CD4-positive, alpha-beta T cell treated with Interleukin-21 for 1 hour (primary cell): ENCODE results near the gene CRIM1.
"Not testable (repeated sequence)": the region's sequence is repeated elsewhere in the genome, so short reads cannot be mapped to it uniquely, and the experiment has no call there.

Source experiments
- DNase-seq: peaks from one replicate; pipeline ENCODE4 v3.0.0-alpha.2; 2020

The CRIM1 gene

DNA sequence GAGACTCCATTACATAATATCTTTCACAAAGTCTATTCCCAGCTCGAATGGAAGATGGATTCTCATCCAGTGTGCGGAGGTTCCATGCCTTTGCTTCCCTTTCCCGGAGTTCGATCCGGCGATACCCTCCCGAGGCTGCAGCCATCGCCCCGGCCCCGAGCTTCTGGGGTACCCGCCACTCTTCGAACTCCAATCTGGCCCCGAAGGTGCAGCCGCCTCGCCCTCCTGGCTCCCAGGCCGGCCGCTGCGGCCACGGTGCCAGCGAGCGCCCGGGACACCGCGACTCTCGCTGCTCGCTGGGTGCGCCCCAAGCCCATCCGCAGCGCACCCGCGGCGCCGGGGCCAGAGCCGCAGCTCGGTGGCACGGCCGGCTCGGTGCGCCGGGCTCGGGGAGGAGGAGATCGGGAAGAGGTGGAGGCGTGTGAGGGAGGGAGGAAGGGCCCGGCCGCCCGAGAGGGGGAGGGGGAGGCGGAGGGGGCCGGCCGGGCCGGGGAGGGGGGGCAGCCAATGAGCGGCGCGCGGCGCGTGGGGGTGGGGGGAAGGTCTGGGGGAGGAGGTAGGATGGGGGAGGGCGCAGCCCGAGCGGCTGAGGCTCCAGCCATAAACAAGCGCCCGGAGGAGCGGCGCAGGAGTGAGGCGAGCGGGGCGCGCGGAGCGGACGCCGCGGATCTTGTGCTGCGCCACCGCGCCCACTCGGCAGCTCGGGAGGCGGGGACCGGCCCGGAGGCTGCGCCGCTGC is at the start of gene CRIM1:
Gene CRIM1, plus strand, starts transcription at position 628 of the 739 bp plus-strand sequence. CDS start 515 bp downstream, outside the sequence.
- peak; percentile 57 for DNase-seq

GRCh38 chr2:36307441-36307840 is 48.1 kb upstream of the CRIM1 start:
- no peak for DNase-seq

- DNase-seq = not testable (repeated sequence)
Measured at GRCh38 chr2:36310444-36310843, 45.1 kb upstream of the CRIM1 start.

DNA sequence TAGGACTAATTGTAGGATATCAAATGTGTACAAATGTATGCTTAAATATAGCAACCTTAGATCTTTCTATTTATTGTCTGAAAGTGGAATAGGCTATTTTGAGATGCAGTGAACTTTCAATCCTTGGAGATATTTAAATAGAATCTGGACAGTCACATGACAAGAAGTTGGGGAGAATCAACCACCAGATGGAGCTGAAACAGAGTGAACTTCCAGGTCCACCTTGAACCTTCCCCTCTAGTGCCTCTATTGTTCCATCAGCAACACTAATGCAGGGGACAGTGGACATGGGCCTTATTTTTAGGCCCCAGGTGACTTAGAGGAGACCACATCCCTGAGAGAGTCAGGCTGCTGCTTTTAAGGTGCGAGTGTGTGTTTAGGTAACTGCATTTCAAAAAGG is 37.0 kb upstream of the CRIM1 start:
- DNase-seq = no peak

DNA sequence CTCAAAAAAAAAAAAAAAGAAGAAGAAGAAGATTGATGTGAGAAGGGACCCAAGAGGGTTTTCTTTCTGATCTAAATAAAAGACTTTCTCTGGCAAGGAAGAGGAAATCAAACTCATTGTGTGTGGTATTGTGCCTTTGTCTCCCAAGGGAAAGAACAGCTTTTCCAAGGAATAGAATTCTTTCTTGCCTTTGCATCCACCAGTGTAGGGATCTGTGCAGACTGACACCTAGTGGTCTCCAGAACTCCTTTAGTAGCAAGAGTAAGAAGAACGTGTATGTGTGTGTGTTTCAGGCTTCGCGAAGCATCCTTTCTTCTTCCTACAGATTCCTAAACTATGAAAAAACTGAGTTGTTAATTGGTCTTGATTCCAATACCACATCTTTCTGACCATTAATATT is 33.5 kb upstream of the CRIM1 start:
- peak; percentile 3 for DNase-seq

DNA sequence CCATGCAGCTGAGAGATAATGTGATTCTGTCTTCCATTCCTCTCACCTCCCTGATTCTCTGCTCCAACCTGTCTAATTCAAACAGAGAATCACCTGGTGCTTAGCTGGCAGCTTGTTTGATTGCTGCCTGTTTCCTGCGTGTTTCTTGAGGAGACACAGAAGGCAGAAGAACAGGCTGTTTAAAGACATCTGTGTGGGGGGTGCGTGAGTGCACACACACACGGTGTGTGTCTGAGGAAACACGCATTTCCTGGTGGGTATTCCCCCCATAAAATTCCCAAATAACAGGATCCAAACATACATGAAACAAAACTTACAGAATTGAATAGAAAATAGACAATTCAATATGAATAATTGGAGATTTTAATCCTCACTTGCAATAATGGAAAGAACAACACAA is 29.3 kb upstream of the CRIM1 start:
- no peak for DNase-seq

GRCh38 chr2:36329251-36329650 is 26.3 kb upstream of the CRIM1 start:
- DNase-seq = no peak

DNA sequence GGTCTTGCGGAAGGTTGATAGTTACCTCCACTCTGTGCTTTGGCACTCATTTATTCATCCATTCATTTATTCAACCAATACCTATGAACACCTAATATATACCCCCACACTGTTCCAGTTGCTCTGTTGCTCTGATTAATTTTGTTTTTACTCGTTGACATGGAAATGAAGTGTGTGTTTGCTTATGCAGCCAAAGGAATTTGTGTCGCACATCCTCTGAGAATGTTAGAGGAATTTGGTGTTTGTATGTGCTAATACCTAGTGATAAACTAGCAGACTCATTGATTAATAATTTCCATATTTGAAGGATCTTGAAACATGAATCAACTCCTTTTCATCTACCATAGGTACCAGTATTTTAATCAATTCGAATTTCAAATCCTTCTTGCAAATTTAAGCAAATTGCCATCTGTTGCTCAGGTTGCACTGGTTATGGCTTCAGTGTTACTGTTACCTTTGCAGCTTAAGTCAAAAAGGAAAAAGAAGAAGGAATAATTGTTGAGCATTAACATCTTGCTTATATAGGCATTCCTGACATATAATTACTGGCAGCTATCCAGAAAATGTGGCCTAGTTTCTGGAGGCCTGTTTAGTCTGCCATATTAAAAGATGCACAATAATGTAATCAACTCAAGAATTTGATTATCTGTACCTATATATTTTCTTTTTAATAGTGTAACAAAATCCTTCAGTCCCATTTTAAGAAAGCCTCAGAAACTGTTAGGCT is 25.7 kb upstream of the CRIM1 start:
- DNase-seq = no peak

GRCh38 chr2:36330473-36331395 is 24.8 kb upstream of the CRIM1 start:
- DNase-seq = no peak

- peak; percentile 29 for DNase-seq
Measured at GRCh38 chr2:36333350-36334012, 22.1 kb upstream of the CRIM1 start.

- DNase-seq = no peak
Measured at GRCh38 chr2:36335597-36335996, 20.0 kb upstream of the CRIM1 start.

DNA sequence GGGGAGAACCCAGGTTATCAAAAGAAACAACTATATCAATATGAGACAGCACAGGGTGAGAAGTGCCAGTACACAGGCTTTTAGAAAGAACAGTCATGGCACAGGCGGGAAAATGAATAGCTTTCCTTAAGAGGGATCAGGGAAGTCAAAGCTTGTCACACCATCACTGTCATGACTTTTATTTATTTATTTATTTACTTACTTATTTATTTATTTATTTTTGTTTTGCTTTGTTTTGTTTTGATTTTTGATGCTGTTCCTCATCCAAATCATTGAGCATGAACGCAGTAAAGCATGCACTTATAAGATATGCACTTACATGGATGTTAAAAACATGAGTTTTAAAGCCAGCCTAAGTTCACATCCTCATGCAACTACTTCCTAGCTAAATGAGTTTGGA is 19.3 kb upstream of the CRIM1 start:
- DNase-seq = no peak

DNA sequence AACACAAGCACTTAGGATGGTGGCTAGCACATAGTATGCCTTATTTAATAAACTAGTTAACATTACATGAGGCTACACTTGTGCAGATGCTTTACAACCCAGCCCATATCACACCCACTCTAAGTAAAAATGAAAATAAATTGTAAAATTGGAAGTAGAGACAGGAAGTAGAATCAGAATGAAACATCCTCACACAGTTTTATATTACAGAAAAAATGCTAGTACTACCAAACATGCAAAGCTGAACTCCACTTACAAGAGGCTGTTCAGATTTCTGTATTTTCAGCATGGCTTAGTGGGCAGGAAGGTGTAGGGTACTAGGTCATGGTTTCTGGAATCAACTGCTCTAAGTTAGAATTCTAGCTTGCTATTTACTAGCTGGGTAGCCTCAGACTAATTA is 18.2 kb upstream of the CRIM1 start:
- DNase-seq = no peak

DNA sequence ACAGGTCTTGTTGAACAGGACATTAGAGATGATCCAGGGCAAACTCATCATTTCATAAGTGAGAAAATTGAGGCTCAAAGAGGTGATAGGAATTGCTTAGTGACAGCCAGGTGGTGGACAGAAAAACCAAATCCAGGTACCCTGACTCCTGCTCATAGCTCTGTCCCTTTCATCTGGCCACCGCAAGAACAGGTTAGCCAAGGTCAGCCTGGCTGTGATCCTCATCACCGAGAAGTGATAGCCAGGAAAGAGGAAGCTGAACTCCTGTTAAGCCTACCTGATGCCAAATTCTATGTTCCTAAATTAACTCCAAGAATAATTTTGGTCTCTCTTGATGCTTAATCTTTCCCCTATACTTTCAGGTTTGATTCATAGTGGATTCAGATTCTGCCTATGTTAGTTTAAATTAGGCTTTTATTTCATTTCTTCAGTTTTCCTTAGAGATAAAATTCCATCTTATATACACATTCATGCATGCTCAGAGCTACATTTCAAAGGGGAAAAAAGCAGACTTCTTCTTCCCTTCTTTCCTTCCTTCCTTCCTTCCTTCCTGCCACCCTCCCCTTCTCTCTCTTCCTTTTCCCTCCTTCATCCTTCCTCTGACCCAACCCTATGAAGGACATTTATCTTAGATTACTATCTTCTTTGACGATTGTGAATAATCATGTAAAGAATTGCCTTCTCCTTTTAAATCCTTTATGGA is 17.3 kb upstream of the CRIM1 start:
- no peak for DNase-seq

DNA sequence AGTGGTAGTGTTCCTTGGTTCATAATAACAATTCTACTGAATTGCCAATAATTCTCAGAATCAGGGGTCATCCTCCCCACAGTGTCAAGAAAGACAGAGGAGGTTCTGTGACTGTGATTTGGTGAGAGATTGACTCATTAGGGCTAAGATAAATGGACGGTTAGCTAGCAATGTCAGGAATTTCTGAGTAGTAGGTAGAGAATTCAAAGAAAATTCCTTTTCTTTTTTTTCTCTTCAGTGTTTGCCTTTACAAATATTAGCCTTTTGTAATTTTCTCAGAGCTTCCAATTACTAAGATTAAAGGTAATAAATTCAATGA is 16.8 kb upstream of the CRIM1 start:
- DNase-seq = no peak

GRCh38 chr2:36339607-36340218 is 15.9 kb upstream of the CRIM1 start:
- no peak for DNase-seq

- no peak for DNase-seq
Measured at GRCh38 chr2:36343606-36344005, 12.0 kb upstream of the CRIM1 start.

GRCh38 chr2:36348721-36349120 is 6.9 kb upstream of the CRIM1 start:
- no peak for DNase-seq

DNA sequence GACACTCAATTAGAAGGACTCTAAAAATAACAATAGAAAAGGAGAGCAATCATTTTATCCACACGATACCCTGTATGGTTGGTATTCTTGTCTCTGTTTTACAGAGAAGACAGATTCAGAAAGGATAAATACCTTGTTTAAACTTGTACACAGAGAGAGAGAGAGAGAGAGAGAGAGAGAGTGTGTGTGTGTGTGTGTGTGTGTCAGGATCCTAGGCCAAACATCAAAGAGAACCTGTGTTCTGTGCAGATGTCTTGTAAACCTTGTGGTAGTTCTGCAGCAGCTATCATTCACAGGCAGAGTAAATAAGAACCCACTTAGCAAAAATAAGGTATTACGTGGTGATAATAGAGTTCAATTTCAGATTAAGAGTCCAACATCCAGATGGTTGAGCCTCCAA is 4.3 kb upstream of the CRIM1 start:
- DNase-seq = no peak

GRCh38 chr2:36351736-36352349 is 3.7 kb upstream of the CRIM1 start:
- peak; percentile 53 for DNase-seq

- no peak for DNase-seq
Measured at GRCh38 chr2:36352701-36353100, 2.9 kb upstream of the CRIM1 start.

DNA sequence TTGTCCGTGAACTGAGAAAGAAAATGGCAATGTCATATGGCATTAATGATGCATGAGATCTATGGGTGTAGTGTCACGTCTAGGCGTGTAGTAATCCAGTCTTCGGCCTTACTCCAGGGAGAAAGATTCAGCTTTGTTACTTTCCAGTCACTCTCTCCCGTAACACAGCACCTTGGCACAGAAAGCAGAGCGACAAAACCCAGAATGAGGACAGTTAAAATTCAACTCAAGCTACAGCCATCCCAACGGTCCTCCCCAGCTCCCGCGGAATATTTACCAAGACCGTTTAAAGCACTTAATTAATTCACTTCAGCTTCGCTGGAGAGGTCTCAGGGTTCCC is 797 bp upstream of the CRIM1 start:
- no peak for DNase-seq
